Measurements from ENCODE around the gene TOR1B.
"Not testable (repeated sequence)": the region's sequence is repeated elsewhere in the genome, so short reads cannot be mapped to it uniquely, and the experiment has no call there.

DNA sequence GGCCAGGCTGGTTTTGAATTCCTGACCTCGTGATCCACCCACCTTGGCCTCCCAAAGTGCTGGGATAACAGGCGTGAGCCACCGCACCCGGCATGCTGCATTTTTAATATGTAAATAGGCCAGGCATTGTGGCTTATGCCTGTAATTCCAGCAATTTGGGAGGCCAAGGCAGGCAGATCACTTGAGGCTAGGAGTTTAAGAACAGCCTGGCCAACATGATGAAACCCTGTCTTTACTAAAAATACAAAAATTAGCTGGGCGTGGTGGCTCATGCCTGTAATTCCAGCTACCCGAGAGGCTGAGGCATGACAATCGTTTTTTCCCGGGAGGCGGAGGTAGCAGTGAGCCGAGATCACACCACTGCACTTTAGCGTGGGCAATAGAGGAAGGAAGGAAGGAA lies 18.0 kb upstream of the TOR1B start:
- TF ChIP-seq POLR2A (IDR thresholded peaks at IDR 0.05) = not testable (repeated sequence)
- TF ChIP-seq, protein P1, sequence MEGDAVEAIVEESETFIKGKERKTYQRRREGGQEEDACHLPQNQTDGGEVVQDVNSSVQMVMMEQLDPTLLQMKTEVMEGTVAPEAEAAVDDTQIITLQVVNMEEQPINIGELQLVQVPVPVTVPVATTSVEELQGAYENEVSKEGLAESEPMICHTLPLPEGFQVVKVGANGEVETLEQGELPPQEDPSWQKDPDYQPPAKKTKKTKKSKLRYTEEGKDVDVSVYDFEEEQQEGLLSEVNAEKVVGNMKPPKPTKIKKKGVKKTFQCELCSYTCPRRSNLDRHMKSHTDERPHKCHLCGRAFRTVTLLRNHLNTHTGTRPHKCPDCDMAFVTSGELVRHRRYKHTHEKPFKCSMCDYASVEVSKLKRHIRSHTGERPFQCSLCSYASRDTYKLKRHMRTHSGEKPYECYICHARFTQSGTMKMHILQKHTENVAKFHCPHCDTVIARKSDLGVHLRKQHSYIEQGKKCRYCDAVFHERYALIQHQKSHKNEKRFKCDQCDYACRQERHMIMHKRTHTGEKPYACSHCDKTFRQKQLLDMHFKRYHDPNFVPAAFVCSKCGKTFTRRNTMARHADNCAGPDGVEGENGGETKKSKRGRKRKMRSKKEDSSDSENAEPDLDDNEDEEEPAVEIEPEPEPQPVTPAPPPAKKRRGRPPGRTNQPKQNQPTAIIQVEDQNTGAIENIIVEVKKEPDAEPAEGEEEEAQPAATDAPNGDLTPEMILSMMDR (IDR thresholded peaks at IDR 0.05) = not testable (repeated sequence)
